ENCODE measurements around the gene CCIN.
A peak's percentile ranks its signal among the peaks of the same experiment; 100 is the strongest.

CCIN gene

DNA sequence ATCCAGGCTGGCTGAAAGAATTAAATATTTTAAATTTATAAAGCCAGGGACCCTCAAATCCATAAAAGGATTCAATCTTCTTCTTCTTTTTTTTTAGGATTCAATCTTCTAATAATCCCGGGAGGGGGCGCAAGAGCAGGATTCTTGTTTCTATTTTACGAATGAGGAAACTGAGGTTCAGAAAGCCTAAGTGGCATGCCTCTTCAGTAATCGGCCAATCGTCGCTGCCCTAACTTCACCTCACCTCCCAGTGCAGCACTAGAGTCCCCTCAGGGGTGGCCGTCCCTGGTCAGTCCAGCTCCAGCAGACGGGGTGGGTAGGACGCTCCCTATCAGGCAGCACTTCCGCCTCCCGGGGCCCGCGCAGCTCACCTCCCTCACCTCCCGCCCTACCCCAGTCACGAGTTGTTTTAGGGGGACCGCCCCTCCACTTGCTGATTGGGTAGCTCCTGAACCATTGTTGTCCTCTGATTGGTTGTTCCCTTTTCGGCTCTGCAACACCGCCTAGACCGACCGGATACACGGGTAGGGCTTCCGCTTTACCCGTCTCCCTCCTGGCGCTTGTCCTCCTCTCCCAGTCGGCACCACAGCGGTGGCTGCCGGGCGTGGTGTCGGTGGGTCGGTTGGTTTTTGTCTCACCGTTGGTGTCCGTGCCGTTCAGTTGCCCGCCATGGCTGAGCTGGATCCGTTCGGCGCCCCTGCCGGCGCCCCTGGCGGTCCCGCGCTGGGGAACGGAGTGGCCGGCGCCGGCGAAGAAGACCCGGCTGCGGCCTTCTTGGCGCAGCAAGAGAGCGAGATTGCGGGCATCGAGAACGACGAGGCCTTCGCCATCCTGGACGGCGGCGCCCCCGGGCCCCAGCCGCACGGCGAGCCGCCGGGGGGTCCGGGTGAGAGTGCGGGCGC is 21.5 kb downstream of the CCIN start, which contains the start of gene CLTA:
Gene CLTA (plus strand): TSS at position 534 of the 902 bp plus-strand sequence. CDS start 136 bp downstream, at position 670.
- Mint-ChIP-seq H3K36me3 (ENCODE audit: insufficient read depth) (peaks cover 12% of the 10 kb centered on the region), H3K9me3 (no peaks in the 10 kb centered on the region), H3K27me3 (no peaks in the 10 kb centered on the region), H3K4me3 (peak within 1 kb of the TSS; percentile 89), H3K4me1 (peaks cover 41% of the 10 kb centered on the region), H3K27ac (ENCODE audit: low read depth) (peak within 1 kb of the TSS; percentile 77)
- ATAC-seq (replicated peaks; ENCODE audit: extremely low read depth, poor library complexity, severe bottlenecking), result peak; percentile 99
- DNase-seq (ENCODE audit: low spot score in 2 of 2), result peak; percentile 81 to 92

DNA sequence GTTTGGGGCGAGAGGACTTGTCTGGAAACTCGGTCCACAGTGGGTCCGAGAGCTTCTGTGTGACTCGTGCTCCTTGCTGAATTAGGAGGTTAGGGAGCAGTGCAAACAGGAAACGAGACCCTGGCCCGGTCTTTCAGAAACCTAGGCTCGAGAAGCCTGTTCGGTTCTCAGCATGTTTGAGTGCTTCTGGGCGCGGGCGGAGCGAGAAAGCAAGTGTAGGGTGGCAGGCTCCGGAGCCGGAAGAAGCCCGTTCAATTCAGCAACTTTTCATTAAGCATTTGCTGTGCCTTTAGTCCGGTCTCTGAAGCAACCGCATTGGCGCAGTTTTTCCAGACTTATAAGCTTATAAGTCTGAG is 22.1 kb downstream of the CCIN start:
- H3K27ac Mint-ChIP-seq (ENCODE audit: low read depth), result peak overlapping the region; percentile 77
- ATAC-seq (replicated peaks; ENCODE audit: extremely low read depth, poor library complexity, severe bottlenecking) (peak; percentile 49), DNase-seq (ENCODE audit: low spot score in 2 of 2) (peak in 1 of 2 donors; percentile 11)
- no peaks in the 10 kb centered on the region for H3K9me3 Mint-ChIP-seq
- H3K27me3 Mint-ChIP-seq, result no peaks in the 10 kb centered on the region
- H3K4me1 Mint-ChIP-seq, result peaks cover 41% of the 10 kb centered on the region
- H3K36me3 Mint-ChIP-seq (ENCODE audit: insufficient read depth), result peaks cover 16% of the 10 kb centered on the region
- peak overlapping the region; percentile 89 for H3K4me3 Mint-ChIP-seq

DNA sequence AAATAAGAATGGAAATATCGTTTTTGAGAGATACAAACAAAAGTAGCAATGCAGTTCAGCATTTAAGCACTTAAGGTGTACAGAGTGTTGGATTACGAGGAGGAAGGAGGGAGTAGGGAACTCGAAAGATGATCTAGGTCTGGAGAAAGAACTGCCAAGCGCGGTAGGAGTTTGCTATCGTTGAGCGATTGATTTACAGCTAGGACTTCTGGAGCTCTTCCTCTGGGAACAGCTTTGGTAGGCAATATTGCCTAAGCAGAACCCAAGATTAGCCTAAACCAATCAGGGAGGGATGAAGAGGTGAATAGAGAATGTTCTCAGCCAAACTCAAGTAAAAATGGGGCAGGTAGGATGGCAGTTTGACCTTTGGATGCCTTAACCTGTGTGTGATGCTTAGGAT is 22.5 kb downstream of the CCIN start:
- Mint-ChIP-seq H3K27me3 (no peaks in the 10 kb centered on the region), H3K4me3 (peak overlapping the region; percentile 89), H3K36me3 (ENCODE audit: insufficient read depth) (peaks cover 17% of the 10 kb centered on the region), H3K9me3 (no peaks in the 10 kb centered on the region), H3K27ac (ENCODE audit: low read depth) (peak overlapping the region; percentile 77), H3K4me1 (peaks cover 41% of the 10 kb centered on the region)
- no peak for DNase-seq (ENCODE audit: low spot score in 2 of 2)
- ATAC-seq (replicated peaks; ENCODE audit: extremely low read depth, poor library complexity, severe bottlenecking), result no peak

DNA sequence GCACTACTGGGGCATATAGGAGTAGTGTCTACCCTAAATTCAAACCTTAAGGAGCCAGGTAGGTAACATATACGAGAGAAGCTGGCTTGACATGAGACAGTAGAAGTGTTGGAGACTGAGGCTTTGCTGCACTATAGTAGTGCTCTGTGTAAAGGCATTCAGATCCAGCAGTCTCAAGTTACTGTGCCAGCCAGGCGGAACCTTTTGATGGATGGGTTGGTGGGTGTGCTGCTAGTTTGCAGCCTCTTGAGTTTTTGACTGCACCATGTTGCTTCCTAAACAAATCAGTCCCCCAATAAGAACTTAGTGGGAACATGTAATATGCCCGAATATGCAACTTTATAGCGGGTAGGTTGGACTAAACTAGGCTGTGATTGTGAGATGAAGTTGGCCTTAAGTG is 23.0 kb downstream of the CCIN start:
- peaks cover 41% of the 10 kb centered on the region for H3K4me1 Mint-ChIP-seq
- H3K27me3 Mint-ChIP-seq, result no peaks in the 10 kb centered on the region
- peaks cover 21% of the 10 kb centered on the region for H3K36me3 Mint-ChIP-seq (ENCODE audit: insufficient read depth)
- ATAC-seq (replicated peaks; ENCODE audit: extremely low read depth, poor library complexity, severe bottlenecking) (no peak), DNase-seq (ENCODE audit: low spot score in 2 of 2) (no peak)
- H3K9me3 Mint-ChIP-seq, result no peaks in the 10 kb centered on the region
- H3K4me3 Mint-ChIP-seq, result peak overlapping the region; percentile 89
- H3K27ac Mint-ChIP-seq (ENCODE audit: low read depth), result peak overlapping the region; percentile 77

DNA sequence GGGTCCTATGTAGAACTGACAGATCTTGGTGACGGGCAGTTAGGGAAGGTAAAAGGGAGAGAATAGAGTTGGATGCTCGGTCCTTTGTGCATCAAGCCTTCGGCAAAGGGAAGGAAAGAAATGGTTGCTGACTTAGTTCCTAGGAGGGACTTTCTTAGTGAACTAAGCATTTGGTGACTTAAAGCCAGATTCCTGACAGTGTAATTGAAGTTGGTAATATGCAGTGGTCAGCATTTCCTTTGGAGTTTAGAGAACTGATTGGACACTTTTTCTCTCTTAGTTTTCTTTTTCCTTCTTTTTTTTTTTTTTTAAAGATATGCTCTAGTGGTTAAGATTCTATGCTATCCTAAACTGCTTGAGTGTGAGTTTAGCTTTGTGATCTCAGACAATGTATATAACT is 23.8 kb downstream of the CCIN start:
- H3K4me1 Mint-ChIP-seq, result peaks cover 41% of the 10 kb centered on the region
- DNase-seq (ENCODE audit: low spot score in 2 of 2) (no peak), ATAC-seq (replicated peaks; ENCODE audit: extremely low read depth, poor library complexity, severe bottlenecking) (no peak)
- no peaks in the 10 kb centered on the region for H3K27me3 Mint-ChIP-seq
- H3K27ac Mint-ChIP-seq (ENCODE audit: low read depth), result peak overlapping the region; percentile 63
- peak overlapping the region; percentile 89 for H3K4me3 Mint-ChIP-seq
- no peaks in the 10 kb centered on the region for H3K9me3 Mint-ChIP-seq
- peaks cover 28% of the 10 kb centered on the region for H3K36me3 Mint-ChIP-seq (ENCODE audit: insufficient read depth)

DNA sequence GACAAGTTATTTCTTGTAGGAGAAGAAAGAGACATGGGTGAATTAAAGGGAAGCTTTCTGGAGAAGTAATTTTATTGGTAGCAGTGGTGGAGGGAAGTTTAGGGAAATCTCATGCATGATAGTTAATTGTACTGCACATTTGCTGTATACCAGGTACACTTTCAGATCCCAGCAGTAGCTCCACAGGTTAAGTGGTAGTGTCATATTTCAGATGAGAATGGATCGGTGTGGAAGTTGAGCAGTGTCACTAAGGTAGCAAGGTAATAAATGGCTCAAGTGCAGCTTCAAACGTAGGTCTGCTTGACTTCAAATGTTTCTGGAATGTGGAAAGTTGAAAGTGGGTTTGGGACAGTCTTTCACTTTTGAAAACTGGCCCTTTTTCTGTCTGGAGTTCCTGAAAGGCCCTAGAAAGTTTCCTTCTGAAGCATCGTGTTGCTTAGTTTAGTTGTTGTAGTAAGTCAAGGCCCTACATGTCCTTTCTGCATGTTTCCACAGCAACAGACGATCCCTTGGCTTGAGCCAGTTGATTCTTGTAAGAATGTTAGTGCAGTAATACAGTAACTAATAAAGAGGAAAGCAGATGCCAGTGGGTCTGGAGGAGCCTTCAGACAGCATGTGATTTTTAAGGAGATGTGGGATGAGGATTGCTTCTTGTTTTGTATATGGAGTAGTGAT is 25.3 kb downstream of the CCIN start:
- peak overlapping the region; percentile 58 for H3K27ac Mint-ChIP-seq (ENCODE audit: low read depth)
- no peaks in the 10 kb centered on the region for H3K9me3 Mint-ChIP-seq
- no peak for ATAC-seq (replicated peaks; ENCODE audit: extremely low read depth, poor library complexity, severe bottlenecking)
- H3K4me3 Mint-ChIP-seq, result peak overlapping the region; percentile 89
- H3K36me3 Mint-ChIP-seq (ENCODE audit: insufficient read depth), result peaks cover 39% of the 10 kb centered on the region
- peaks cover 41% of the 10 kb centered on the region for H3K4me1 Mint-ChIP-seq
- DNase-seq (ENCODE audit: low spot score in 2 of 2), result no peak
- no peaks in the 10 kb centered on the region for H3K27me3 Mint-ChIP-seq

DNA sequence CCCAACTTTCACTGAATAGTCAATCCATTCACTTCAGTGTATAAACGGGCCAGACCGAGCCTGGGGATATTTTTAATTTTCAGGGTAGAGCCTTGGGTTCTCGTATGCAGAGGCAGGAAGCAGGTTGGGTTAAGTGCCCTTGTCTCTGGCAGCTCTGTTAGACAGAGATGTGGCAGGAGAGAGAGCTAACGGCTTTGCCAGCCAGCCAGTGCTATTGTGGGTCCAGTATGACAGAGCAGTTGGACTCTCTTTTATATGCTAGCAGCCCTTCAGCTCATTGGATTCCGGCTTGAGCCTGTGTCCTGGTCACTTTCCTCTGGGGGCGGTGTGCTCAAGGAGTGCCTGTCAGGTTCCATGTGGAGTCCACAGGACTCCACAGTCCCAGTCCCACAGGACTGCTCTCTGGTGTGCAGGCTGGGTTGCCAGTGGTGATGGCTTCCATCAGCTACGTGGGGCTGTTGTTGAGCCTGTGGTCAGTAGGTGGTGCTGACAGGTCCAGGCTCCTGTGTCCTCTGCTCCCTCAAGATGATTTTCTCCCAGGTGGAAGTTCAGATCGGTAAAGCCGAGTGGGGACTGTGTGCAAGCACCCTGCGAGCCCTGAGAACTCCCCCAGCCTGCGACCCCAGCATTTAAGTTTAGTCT is 35.8 kb downstream of the CCIN start:
- Mint-ChIP-seq H3K9me3 (no peaks in the 10 kb centered on the region), H3K27ac (ENCODE audit: low read depth) (no peak overlapping the region), H3K27me3 (no peaks in the 10 kb centered on the region), H3K4me3 (no peak overlapping the region), H3K36me3 (ENCODE audit: insufficient read depth) (peaks cover 70% of the 10 kb centered on the region), H3K4me1 (peaks cover 34% of the 10 kb centered on the region)
- no peak for DNase-seq (ENCODE audit: low spot score in 2 of 2)
- ATAC-seq (replicated peaks; ENCODE audit: extremely low read depth, poor library complexity, severe bottlenecking), result no peak

DNA sequence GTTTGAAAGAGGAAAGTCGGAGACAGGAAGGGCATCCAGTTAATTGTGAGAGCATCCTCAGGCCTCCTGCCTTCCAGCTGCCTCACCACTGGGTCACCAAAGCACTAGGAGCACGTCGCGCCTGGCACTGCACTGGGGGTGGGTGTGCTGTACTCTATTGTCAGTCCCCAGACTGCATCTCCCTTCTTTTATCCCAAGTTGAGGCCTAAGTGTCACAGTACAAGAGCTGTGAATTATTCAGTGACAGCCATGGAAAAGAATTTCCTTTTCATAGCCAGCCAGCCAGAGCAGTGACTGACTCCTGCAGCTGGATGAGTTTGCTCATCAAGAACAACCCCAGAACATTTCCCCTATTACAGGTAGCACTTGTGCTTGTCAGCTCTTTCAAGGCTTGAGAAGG is 37.8 kb downstream of the CCIN start:
- Mint-ChIP-seq H3K9me3 (no peaks in the 10 kb centered on the region), H3K4me3 (no peak overlapping the region), H3K4me1 (peaks cover 50% of the 10 kb centered on the region), H3K27ac (ENCODE audit: low read depth) (peak overlapping the region; percentile 79), H3K36me3 (ENCODE audit: insufficient read depth) (peaks cover 73% of the 10 kb centered on the region), H3K27me3 (no peaks in the 10 kb centered on the region)
- DNase-seq (ENCODE audit: low spot score in 2 of 2) (no peak), ATAC-seq (replicated peaks; ENCODE audit: extremely low read depth, poor library complexity, severe bottlenecking) (no peak)

DNA sequence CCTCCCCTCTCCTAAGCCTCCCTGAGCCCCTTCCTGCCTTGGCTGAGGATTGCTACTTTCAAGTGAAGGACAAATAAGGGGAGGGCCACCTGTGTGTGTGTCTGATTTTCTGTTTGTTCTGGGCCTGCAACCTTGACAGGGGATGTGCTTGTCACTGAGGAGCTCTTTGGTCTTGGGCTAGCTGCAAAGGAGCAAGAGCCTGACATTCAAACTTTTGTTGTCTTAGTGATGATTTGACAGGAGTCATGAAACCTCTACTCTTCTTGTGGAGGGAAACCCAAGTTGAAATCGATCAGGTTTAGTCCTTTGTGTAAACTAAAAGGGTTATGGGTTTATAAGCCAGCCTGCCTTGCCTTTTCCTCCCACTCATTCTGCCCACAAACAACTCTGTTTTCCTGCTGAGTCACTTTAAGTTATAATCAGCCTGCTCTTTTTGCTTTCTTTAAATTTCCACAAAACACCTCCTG is 38.4 kb downstream of the CCIN start:
- H3K9me3 Mint-ChIP-seq, result no peaks in the 10 kb centered on the region
- H3K36me3 Mint-ChIP-seq (ENCODE audit: insufficient read depth), result peaks cover 69% of the 10 kb centered on the region
- H3K4me3 Mint-ChIP-seq, result no peak overlapping the region
- ATAC-seq (replicated peaks; ENCODE audit: extremely low read depth, poor library complexity, severe bottlenecking), result no peak
- H3K27ac Mint-ChIP-seq (ENCODE audit: low read depth), result peak overlapping the region; percentile 79
- H3K4me1 Mint-ChIP-seq, result peaks cover 50% of the 10 kb centered on the region
- DNase-seq (ENCODE audit: low spot score in 2 of 2), result no peak
- no peaks in the 10 kb centered on the region for H3K27me3 Mint-ChIP-seq

DNA sequence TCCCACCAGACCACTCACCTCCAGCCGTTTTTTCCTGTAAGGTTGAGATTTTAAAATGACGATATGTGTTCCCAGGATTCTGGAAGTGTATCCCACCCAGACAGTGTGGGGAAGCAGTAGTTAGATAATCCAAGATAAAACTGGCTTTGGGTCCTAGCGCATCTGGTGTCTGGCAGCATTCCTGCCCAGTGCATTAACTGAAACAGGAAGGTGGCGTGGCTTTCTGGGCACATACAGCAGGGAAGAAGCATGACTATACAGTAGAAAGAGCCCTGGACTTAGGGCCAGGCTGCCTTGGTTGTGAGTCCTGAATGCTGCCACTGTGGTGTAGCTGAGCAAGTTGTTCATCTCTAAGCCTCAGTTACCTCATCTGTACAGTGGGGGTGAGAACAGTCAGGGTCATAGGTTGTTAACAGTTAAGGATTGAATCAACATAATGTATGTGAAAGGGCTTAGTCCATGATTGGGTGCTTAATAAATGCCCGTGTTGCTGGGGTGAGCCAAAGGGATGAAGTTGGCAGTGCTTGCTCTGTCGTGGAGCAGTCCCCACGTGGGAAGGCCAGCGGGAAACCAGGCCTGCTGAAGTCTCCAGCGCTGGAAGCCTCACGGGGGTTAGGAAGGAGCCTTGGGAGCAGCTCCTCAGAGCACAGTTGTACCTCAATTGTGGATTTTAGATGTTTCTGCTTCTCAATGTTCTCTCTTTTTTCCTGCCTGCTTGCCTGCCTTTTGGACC is 39.5 kb downstream of the CCIN start:
- no peak for ATAC-seq (replicated peaks; ENCODE audit: extremely low read depth, poor library complexity, severe bottlenecking)
- Mint-ChIP-seq H3K9me3 (no peaks in the 10 kb centered on the region), H3K4me3 (no peak overlapping the region), H3K27ac (ENCODE audit: low read depth) (peak overlapping the region; percentile 79), H3K27me3 (no peaks in the 10 kb centered on the region), H3K4me1 (peaks cover 50% of the 10 kb centered on the region), H3K36me3 (ENCODE audit: insufficient read depth) (peaks cover 60% of the 10 kb centered on the region)
- DNase-seq (ENCODE audit: low spot score in 2 of 2), result no peak

DNA sequence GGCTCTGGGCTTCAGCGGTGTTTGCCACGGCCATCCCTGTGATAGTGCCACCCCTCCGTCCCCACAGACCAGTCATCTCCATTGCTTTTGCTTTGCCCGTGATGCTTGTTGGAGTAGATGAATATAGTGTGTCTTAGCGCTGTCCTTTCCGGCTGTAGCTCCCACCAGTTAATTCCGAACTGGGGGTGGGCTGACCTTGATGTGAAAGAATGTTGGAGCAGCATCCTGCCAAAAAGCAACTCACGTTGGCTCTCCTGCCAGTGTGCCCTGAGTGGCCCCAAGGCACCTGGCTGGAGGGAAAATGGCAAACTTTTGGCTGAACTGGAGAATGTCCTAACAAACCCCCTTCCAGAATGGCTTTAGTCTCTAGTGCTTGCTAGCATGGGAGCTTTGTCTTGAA is 41.5 kb downstream of the CCIN start:
- H3K27ac Mint-ChIP-seq (ENCODE audit: low read depth), result no peak overlapping the region
- H3K27me3 Mint-ChIP-seq, result no peaks in the 10 kb centered on the region
- no peak for DNase-seq (ENCODE audit: low spot score in 2 of 2)
- peaks cover 47% of the 10 kb centered on the region for H3K36me3 Mint-ChIP-seq (ENCODE audit: insufficient read depth)
- peaks cover 51% of the 10 kb centered on the region for H3K4me1 Mint-ChIP-seq
- ATAC-seq (replicated peaks; ENCODE audit: extremely low read depth, poor library complexity, severe bottlenecking), result no peak
- no peaks in the 10 kb centered on the region for H3K9me3 Mint-ChIP-seq
- H3K4me3 Mint-ChIP-seq, result no peak overlapping the region

DNA sequence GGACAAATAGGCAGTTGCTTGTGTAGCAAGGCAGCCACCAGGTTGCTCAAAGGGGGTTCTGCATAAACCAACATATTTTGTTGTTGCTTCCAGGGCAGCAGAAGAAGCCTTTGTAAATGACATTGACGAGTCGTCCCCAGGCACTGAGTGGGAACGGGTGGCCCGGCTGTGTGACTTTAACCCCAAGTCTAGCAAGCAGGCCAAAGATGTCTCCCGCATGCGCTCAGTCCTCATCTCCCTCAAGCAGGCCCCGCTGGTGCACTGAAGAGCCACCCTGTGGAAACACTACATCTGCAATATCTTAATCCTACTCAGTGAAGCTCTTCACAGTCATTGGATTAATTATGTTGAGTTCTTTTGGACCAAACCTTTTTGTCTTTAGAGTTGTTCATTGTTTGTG is 42.3 kb downstream of the CCIN start:
- H3K27ac Mint-ChIP-seq (ENCODE audit: low read depth), result no peak overlapping the region
- H3K4me1 Mint-ChIP-seq, result peaks cover 56% of the 10 kb centered on the region
- no peaks in the 10 kb centered on the region for H3K27me3 Mint-ChIP-seq
- no peak overlapping the region for H3K4me3 Mint-ChIP-seq
- no peaks in the 10 kb centered on the region for H3K9me3 Mint-ChIP-seq
- no peak for DNase-seq (ENCODE audit: low spot score in 2 of 2)
- no peak for ATAC-seq (replicated peaks; ENCODE audit: extremely low read depth, poor library complexity, severe bottlenecking)
- peaks cover 44% of the 10 kb centered on the region for H3K36me3 Mint-ChIP-seq (ENCODE audit: insufficient read depth)
